Colonic mucosa (tissue), 4 donors: ENCODE results near the gene MRPS2. TPM values are rescaled to one million over a fixed set of nuclear protein-coding genes. Genes with fewer than 3 reads are reported as not detected.

Experiments used
- DNase-seq: peaks from one replicate; pipeline ENCODE4 v3.0.0-alpha.2; 2020
- H3K27ac ChIP-seq: fragments of 200-600 bp; one replicate; pipeline ENCODE4 v1.8.0; 2021
- H3K27me3 ChIP-seq: fragments of 200-600 bp; one replicate; pipeline ENCODE4 v1.8.0; 2021
- H3K36me3 ChIP-seq: fragments of 200-600 bp; one replicate; pipeline ENCODE4 v1.8.0; 2021
- H3K4me1 ChIP-seq: fragments of 200-600 bp; one replicate; pipeline ENCODE4 v1.8.0; 2021; ENCODE audit warnings: mild to moderate bottlenecking
- H3K4me3 ChIP-seq: fragments of 200-600 bp; one replicate; pipeline ENCODE4 v1.8.0; 2021
- H3K9ac ChIP-seq, 2 donors: one replicate each; pipeline ENCODE4 v1.7.0; 2013; ENCODE audit warnings: control low read depth in 2 of 2, low read depth in 2 of 2, low read length in 2 of 2
- H3K9me3 ChIP-seq: fragments of 200-600 bp; one replicate; pipeline ENCODE4 v1.8.0; 2021
- intact Hi-C: fragments of 100-400 bp; cut with DNase I; formaldehyde crosslinking; loops from one replicate; pipeline ENCODE4 v1.14.1; 2022
- total RNA-seq, 2 donors: library from RNA; stranded (reverse); fragmentation: NEBNext Ultra II Directional in 1 of 2; extraction: Animal tissue kit (Norgen Biotek cat#: 25700) in 1 of 2; gene quantifications; one replicate each; pipeline ENCODE4 v1.2.1, GENCODE V29; 2021
- TF ChIP-seq, protein P1 (sequence below): fragments of 200-600 bp; IDR thresholded peaks from one replicate; pipeline ENCODE4 v1.8.0; 2022; ENCODE audit warnings: antibody characterized with exemption, mild to moderate bottlenecking
- donor health status: healthy.
- donor health status: DM: no; HTN: no; CAD: no.
- donor health status: DM: no; HTN: no; CAD: no.

The MRPS2 gene
- total RNA-seq, 2 donors from 2014 or later: 35.9 to 61.1 TPM

GRCh38 chr9:135514342-135515082, 14.0 kb downstream of the MRPS2 start:
- DNase-seq: no peak
- no peak overlapping the region for H3K9ac ChIP-seq
- no peak overlapping the region for H3K4me3 ChIP-seq
- H3K9me3 ChIP-seq: no peaks in the 10 kb centered on the region
- intact Hi-C loops: no loop called here
- no peak overlapping the region for H3K27ac ChIP-seq
- TF ChIP-seq, protein P1, sequence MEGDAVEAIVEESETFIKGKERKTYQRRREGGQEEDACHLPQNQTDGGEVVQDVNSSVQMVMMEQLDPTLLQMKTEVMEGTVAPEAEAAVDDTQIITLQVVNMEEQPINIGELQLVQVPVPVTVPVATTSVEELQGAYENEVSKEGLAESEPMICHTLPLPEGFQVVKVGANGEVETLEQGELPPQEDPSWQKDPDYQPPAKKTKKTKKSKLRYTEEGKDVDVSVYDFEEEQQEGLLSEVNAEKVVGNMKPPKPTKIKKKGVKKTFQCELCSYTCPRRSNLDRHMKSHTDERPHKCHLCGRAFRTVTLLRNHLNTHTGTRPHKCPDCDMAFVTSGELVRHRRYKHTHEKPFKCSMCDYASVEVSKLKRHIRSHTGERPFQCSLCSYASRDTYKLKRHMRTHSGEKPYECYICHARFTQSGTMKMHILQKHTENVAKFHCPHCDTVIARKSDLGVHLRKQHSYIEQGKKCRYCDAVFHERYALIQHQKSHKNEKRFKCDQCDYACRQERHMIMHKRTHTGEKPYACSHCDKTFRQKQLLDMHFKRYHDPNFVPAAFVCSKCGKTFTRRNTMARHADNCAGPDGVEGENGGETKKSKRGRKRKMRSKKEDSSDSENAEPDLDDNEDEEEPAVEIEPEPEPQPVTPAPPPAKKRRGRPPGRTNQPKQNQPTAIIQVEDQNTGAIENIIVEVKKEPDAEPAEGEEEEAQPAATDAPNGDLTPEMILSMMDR: no peak
- H3K27me3 ChIP-seq: no peaks in the 10 kb centered on the region
- H3K36me3 ChIP-seq: no peaks in the 10 kb centered on the region
- H3K4me1 ChIP-seq: no peaks in the 10 kb centered on the region

- TF ChIP-seq, protein P1: no peak
- Histone ChIP-seq H3K36me3 (no peaks in the 10 kb centered on the region), H3K4me3 (no peak overlapping the region), H3K27me3 (no peaks in the 10 kb centered on the region), H3K9ac (no peak overlapping the region), H3K27ac (no peak overlapping the region), H3K4me1 (no peaks in the 10 kb centered on the region), H3K9me3 (no peaks in the 10 kb centered on the region)
- DNase-seq: no peak
- intact Hi-C loops: no loop called here
Observed at GRCh38 chr9:135515083-135515951, 14.8 kb downstream of the MRPS2 start.

GRCh38 chr9:135516132-135516860, 15.8 kb downstream of the MRPS2 start:
- no peak for DNase-seq
- no peak overlapping the region for H3K27ac ChIP-seq
- TF ChIP-seq, protein P1: no peak
- no peaks in the 10 kb centered on the region for H3K36me3 ChIP-seq
- no peak overlapping the region for H3K4me3 ChIP-seq
- H3K27me3 ChIP-seq: no peaks in the 10 kb centered on the region
- H3K9me3 ChIP-seq: no peaks in the 10 kb centered on the region
- H3K4me1 ChIP-seq: no peaks in the 10 kb centered on the region
- intact Hi-C loops: no loop called here
- H3K9ac ChIP-seq: no peak overlapping the region

DNA sequence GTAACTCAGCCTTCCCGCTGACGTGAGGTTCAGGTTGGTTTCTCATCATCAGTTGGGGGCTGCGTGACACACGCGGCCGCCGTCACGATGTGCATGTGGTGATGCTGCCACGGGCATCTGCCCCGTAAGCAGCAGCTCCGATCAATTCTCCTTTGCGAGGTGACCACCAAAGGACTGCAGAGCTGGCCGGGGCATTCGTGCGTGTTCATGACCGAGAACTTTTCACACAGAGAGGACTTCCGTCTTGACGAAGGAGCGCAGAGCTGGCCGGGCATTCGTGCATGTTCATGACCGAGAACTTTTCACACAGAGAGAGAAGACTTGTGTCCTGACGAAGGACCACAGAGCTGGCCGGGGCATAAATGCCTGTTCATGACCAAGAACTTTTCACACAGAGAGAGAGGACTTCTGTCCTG, 16.9 kb downstream of the MRPS2 start:
- Histone ChIP-seq H3K9me3 (no peaks in the 10 kb centered on the region), H3K9ac (no peak overlapping the region), H3K27ac (no peak overlapping the region), H3K27me3 (no peaks in the 10 kb centered on the region), H3K4me3 (no peak overlapping the region), H3K4me1 (no peaks in the 10 kb centered on the region), H3K36me3 (no peaks in the 10 kb centered on the region)
- intact Hi-C loops: no loop called here
- no peak for DNase-seq
- TF ChIP-seq, protein P1: no peak

- H3K27me3 ChIP-seq: no peaks in the 10 kb centered on the region
- no peaks in the 10 kb centered on the region for H3K4me1 ChIP-seq
- no peak overlapping the region for H3K27ac ChIP-seq
- no peak for DNase-seq
- no peak overlapping the region for H3K9ac ChIP-seq
- TF ChIP-seq, protein P1: no peak
- intact Hi-C loops: no loop called here
- H3K4me3 ChIP-seq: no peak overlapping the region
- H3K9me3 ChIP-seq: no peaks in the 10 kb centered on the region
- no peaks in the 10 kb centered on the region for H3K36me3 ChIP-seq
Observed at GRCh38 chr9:135519179-135519971, 18.9 kb downstream of the MRPS2 start.
